AG09309 (cell line): ENCODE results near the gene COX7A2.
A peak's percentile ranks its signal among the peaks of the same experiment; 100 is the strongest.

Source experiments
- DNase-seq: peaks from one replicate; pipeline ENCODE4 v3.0.0-alpha.2; 2010; ENCODE audit warnings: low read depth
- H3K4me3 ChIP-seq: 2 replicates; pipeline ENCODE4 v1.5.1; 2011; ENCODE audit warnings: mild to moderate bottlenecking, low read depth, low read length, moderate library complexity; ENCODE audit not compliant: control insufficient read depth
- TF ChIP-seq, protein P1 (sequence below): IDR thresholded peaks from 2 replicates; pipeline ENCODE4 v1.5.1; 2011; ENCODE audit warnings: mild to moderate bottlenecking, low read depth, low read length, inconsistent platforms; ENCODE audit not compliant: insufficient read depth, control insufficient read depth; ENCODE audit errors: missing control alignments

Gene COX7A2

DNA sequence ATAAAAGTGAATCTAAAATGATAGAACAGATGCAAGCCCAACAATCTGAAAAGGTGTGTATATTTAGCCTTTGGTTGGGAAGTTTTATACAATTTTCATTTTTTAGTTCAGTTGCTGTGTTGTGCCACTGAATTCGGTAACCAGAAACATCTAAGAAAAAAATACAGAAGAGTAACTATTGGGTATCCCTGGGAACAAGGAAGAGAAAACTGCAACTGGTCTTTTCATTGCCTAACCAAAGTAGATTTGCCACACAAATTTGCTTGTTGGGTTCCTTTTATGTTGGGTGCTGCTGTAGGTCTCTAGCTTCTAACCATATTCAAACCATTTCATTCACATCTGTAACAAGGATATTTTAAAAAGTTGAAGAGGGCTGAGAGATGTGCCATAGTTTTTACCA, 43.8 kb upstream of the COX7A2 start:
- DNase-seq = no peak
- H3K4me3 ChIP-seq = no peak overlapping the region

DNA sequence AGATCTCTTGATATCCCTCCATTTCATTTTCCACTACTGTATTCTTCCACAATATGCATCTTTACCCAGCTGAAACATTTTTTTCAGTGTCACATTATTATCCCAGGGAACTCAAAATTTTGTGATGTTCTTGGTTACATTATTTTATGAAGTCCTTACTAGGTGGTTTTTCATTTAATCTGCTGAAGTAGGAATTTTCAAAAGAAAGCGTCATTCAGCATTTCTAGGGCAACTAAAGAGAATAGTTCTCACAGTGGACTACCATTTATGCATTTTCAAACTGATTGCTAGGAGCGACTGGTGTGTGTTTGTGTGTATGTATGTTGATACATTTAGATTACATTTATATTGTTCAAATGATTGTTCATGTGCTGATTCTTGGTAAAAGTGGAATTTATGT, 43.4 kb upstream of the COX7A2 start:
- TF ChIP-seq, protein P1, sequence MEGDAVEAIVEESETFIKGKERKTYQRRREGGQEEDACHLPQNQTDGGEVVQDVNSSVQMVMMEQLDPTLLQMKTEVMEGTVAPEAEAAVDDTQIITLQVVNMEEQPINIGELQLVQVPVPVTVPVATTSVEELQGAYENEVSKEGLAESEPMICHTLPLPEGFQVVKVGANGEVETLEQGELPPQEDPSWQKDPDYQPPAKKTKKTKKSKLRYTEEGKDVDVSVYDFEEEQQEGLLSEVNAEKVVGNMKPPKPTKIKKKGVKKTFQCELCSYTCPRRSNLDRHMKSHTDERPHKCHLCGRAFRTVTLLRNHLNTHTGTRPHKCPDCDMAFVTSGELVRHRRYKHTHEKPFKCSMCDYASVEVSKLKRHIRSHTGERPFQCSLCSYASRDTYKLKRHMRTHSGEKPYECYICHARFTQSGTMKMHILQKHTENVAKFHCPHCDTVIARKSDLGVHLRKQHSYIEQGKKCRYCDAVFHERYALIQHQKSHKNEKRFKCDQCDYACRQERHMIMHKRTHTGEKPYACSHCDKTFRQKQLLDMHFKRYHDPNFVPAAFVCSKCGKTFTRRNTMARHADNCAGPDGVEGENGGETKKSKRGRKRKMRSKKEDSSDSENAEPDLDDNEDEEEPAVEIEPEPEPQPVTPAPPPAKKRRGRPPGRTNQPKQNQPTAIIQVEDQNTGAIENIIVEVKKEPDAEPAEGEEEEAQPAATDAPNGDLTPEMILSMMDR = no peak
- DNase-seq = no peak
- H3K4me3 ChIP-seq = no peak overlapping the region

More for the DNA sequence above, 43.8 kb upstream of the COX7A2 start:
- TF ChIP-seq, protein P1 = no peak

DNA sequence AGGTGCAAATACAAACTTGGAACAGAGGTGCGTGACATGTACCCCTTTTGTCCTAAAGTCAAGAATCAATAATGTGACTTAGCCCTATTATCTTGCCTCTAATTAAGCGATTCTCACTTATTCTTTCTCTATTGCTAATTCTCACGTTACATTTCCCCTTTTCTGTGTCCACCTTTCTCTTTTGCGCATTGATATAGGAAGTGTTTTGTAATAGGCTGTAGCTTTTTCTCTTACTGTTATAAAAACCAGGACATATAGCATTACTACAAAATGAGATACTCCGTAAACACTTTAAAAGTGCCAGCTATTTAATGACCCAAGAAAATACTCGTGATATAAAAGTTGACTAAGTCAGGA, 41.7 kb upstream of the COX7A2 start:
- H3K4me3 ChIP-seq = peak overlapping the region; percentile 92
- no peak for DNase-seq
- TF ChIP-seq, protein P1 = no peak

DNA sequence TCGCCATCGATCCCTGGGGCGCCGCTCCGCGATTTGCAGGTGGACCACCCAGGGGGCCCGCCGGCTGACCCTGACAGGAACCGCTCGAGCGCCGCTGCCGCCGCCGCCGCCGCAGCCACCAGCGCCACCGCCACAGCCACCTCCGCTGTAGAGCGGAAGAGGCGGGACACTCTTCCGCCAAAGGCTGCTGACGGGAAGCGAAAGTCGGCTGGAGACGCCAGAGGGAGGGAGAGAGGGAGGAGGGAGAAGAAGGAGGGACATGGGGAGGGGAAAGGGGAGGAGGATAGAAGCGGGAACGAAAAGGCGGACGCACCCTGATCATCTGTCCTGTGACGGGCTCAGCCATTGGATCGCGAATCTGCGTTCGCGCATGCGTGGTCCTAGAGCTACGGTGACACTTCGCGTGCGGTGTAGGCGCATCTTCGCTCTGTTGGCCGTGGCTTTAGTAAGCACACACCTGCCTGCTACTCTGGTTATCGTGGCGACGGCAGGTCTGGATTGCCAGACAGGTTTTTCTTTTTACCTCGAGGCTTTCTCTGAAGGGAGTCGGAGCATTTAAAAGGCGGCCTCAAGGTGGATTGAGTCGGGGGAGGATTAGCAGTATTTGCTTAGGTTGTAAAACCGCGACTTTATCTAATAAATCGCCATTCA, 41.2 kb upstream of the COX7A2 start, which contains the start of gene TMEM30A:
Gene TMEM30A, minus strand, starts transcription at position 161 of the 651 bp plus-strand sequence. Its CDS starts 154 bp downstream, at position 7.
- TF ChIP-seq, protein P1 = no peak
- DNase-seq = peak; percentile 98
- peak within 1 kb of the TSS; percentile 92 for H3K4me3 ChIP-seq

DNA sequence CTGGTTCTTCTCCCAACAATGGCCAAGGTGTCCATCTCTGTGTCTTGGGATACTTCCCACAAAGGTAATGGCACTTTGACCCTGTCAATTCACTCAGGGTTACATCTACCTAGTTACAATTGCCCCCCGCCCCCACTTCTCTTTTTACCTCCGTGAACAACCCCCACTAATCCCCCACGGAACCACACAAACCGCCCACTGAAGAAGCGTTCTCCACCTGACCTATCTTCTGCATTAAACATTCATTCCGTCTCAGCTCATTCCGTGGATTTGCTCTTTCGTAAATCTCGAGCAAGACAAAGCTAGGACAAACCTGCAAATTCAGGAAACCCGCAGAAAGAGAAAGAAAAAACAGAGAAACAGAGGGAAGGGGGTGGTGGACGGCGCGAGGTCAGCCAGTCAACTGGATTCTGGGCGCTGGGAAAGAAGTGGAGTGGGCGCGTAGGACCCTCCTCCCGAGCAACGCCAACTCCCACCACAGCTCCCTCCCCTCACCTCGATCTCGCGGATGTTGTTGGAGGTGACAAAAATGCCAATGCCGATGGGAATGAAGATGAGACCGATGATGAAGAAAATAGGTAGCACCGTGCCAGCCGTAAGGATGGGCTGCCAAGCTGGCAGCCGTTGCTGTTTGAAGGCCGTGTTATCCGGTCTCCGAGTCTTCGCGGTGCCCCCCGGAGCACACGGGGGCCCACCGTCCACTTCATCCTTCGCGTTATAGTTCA, 40.5 kb upstream of the COX7A2 start:
- TF ChIP-seq, protein P1 = no peak
- peak overlapping the region; percentile 92 for H3K4me3 ChIP-seq
- no peak for DNase-seq

DNA sequence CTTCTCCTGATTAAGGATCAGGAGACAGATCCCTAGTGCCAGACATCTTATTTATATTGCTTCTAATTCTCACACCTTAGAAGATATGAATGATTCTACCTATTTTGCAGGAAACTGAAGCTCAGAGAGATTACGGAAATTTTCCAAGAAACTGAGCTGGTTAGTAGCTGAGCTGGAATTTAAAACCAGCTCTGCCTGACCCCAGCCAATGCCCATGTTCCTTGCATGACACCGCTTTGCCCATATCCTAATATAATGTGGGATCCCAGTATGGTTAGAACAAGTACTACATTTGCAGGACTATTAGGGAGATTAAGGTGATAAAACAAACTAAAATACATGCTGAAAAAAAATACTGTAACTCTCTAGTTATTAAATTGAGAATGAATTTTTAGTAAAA, 39.1 kb upstream of the COX7A2 start:
- TF ChIP-seq, protein P1 = no peak
- H3K4me3 ChIP-seq = peak overlapping the region; percentile 92

More for the DNA sequence above, 39.1 kb upstream of the COX7A2 start:
- DNase-seq = no peak
